Measurements from ENCODE around the gene TMIE. TPM values are rescaled to one million over a fixed set of nuclear protein-coding genes. Genes with fewer than 3 reads are reported as not detected.

The TMIE gene
- total and polyA plus RNA-seq, 2 of the 4 experiments (the other 2 are of a cell fraction), result 0.12 TPM; not detected in 1

GRCh38 chr3:46684891-46685290 is 16.3 kb upstream of the TMIE start:
- Histone ChIP-seq H4K91ac (ENCODE audit: insufficient read depth, low read depth, low read length) (no peak overlapping the region), H4K5ac (ENCODE audit: low read depth, low read length) (no peak overlapping the region), H3K23ac (ENCODE audit: low read depth, low read length) (no peak overlapping the region), H3K27me3 (ENCODE audit: control insufficient read depth, insufficient read depth, low read length) (no peaks in the 10 kb centered on the region; the same call in 1 of the 2 replicates), H2AFZ (replicated peaks; ENCODE audit: low read length, poor library complexity) (no peak overlapping the region), H3K9me3 (ENCODE audit: control insufficient read depth, insufficient read depth, low read length) (no peaks in the 10 kb centered on the region), H2BK120ac (ENCODE audit: low read depth, low read length) (no peak overlapping the region), H4K20me1 (ENCODE audit: insufficient read depth, low read length) (no peaks in the 10 kb centered on the region), H3K36me3 (ENCODE audit: control insufficient read depth, insufficient read depth, low read length) (peaks cover 8% of the 10 kb centered on the region; the same call in 1 of the 2 replicates), H2AK5ac (ENCODE audit: low read depth, low read length) (no peak overlapping the region), H3K4me1 (ENCODE audit: control insufficient read depth, insufficient read depth, low read length) (no peaks in the 10 kb centered on the region), H3K4me3 (ENCODE audit: insufficient read depth, low read depth, low read length) (no peak overlapping the region), H3K4me2 (ENCODE audit: low read depth, low read length) (no peak overlapping the region), H2AK9ac (replicated peaks; ENCODE audit: low read depth, low read length, poor library complexity) (no peak overlapping the region), H2BK20ac (ENCODE audit: low read depth, low read length) (no peak overlapping the region), H3K79me1 (ENCODE audit: low read depth in 1 of 2, low read length in 2 of 2) (no peaks in the 10 kb centered on the region; a peak in 1 of 4 replicates), H3K9me1 (ENCODE audit: insufficient read depth, low read length) (peaks cover 4% of the 10 kb centered on the region; the same call in 1 of the 2 replicates), H3K9ac (ENCODE audit: low read depth, low read length) (no peak overlapping the region), H3K4ac (ENCODE audit: low read depth, low read length) (no peak overlapping the region), H3K27ac (ENCODE audit: insufficient read depth, low read length) (no peak overlapping the region), H2BK5ac (ENCODE audit: low read depth, low read length, poor library complexity, severe bottlenecking) (no peak overlapping the region), H2BK15ac (ENCODE audit: low read depth, low read length) (no peak overlapping the region), H4K8ac (ENCODE audit: low read depth in 2 of 2, low read length in 2 of 2) (no peak overlapping the region), H3K56ac (ENCODE audit: extremely low read depth, insufficient read depth, low read length) (no peak overlapping the region), H3K18ac (ENCODE audit: low read depth, low read length) (no peak overlapping the region), H3K14ac (replicated peaks; ENCODE audit: low read depth, low read length) (no peak overlapping the region)
- in situ Hi-C loops (cut with MboI; ENCODE audit: low sequenced_read_pairs) (no loop called here), dilution Hi-C loops (cut with HindIII; ENCODE audit: low sequenced_read_pairs, unreplicated experiment) (no loop called here), intact Hi-C loops (cut with micrococcal nuclease) (no loop called here)
- ATAC-seq (ENCODE audit: low read depth), result no peak
- no TSS peak for BruUV-seq (replicated peaks)
- DNase-seq, result no peak
- ChIA-PET CTCF (no interaction called here), POLR2A (ENCODE audit: unreplicated experiment) (no interaction called here)
- WGBS, 2 experiments (ENCODE audit: extremely low coverage in 2 of 2, insufficient read length in 1 of 2), result no CpG with 5 or more reads among the region's 2 CpGs
- TF ChIP-seq MXI1 (IDR thresholded peaks at IDR 0.05; ENCODE audit: borderline replicate concordance, low read depth, low read length) (no peak), FOS (IDR thresholded peaks at IDR 0.05; ENCODE audit: low read depth, low read length) (no peak), CEBPB (IDR thresholded peaks at IDR 0.05; ENCODE audit: low read depth, low read length) (no peak), NFE2L2 (IDR thresholded peaks at IDR 0.05; ENCODE audit: low read depth, low read length) (no peak), RCOR1 (IDR thresholded peaks at IDR 0.05; ENCODE audit: insufficient replicate concordance, low read length) (no peak), MAZ (IDR thresholded peaks at IDR 0.05; ENCODE audit: borderline replicate concordance, low read depth, low read length) (no peak), MAFK (IDR thresholded peaks at IDR 0.05; ENCODE audit: low read depth, low read length) (no peak), CTCF (conservative IDR thresholded peaks at IDR 0.05; ENCODE audit: low read depth, low read length) (no peak), USF2 (IDR thresholded peaks at IDR 0.05; ENCODE audit: low read depth, low read length) (no peak), POLR2A (IDR thresholded peaks at IDR 0.05; ENCODE audit: low read depth, low read length) (no peak), SMC3 (IDR thresholded peaks at IDR 0.05; ENCODE audit: low read depth, low read length) (no peak), RAD21 (IDR thresholded peaks at IDR 0.05; ENCODE audit: low read length) (no peak), BHLHE40 (IDR thresholded peaks at IDR 0.05; ENCODE audit: low read depth, low read length) (no peak), ELK1 (IDR thresholded peaks at IDR 0.05; ENCODE audit: borderline replicate concordance, low read depth, low read length) (no peak), RFX5 (IDR thresholded peaks at IDR 0.05; ENCODE audit: low read depth, low read length) (no peak), CHD1 (IDR thresholded peaks at IDR 0.05; ENCODE audit: low read depth, low read length) (no peak)

Data from IMR-90 (cell line).